Islet precursor cell (in vitro differentiated cells): ENCODE results near the gene SBF1.
"Not testable (repeated sequence)": the region's sequence is repeated elsewhere in the genome, so short reads cannot be mapped to it uniquely, and the experiment has no call there.

Experiments
- DNase-seq: peaks from one replicate; pipeline ENCODE4 v3.0.0-alpha.2; 2018

Gene SBF1

DNA sequence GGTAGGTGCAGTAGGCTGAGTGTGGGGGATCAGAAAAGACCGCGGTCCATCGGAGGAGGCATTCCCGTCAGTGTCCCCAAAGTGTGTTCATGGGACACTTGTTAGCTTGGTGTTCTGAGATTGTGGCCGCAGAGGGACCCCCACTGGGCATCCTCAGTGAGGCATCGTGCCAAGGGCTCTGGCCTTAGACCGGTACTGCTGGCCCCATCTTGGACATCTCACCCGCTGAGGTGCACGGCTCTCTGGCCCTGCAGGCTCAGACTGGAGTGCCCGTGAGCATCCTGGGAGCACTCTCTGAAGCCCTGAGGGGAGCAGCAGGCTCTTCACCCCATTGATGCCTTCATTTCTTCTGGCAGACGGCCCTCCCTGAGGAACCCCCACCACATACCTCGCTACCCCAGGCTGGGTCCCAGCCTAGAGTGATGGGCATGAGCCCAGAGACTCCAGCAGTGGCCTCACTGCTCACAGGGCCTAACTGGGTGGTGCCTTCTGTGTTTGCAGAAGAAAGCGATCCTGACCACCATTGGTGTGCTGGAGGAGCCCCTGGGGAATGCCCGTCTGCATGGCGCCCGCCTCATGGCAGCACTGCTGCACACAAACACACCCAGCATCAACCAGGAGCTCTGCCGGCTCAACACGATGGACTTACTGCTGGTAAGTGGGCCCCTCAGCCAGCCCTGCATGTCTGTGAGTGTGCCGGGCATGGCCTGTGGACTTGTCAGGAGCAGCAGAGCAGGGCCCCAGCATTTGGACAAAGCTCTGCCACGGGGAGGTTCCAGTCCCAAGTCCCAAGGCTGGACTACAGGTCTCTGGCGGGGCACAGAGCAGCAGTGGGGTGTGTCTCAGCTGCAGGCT is 51.6 kb downstream of the SBF1 start:
- peak; percentile 41 for DNase-seq

DNA sequence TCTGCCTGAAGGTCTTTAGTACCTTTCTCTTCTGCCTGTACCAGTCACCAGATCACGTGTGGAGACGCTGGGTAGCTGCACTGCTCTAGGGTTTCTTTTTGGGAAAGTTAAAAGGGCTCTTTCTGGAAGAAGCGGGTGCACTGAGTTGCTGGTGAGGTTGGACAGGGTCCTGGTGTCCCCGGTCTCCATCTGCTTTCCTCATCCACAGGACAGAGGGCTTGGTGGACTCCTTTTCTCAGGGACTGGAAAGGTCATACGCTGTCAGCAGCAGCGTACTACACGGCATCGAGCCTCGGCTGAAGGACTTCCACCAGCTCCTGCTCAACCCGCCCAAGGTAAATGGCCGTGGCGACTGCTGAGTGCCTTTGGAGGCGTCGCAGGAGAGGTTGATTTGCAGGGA is 52.8 kb downstream of the SBF1 start:
- DNase-seq = no peak

- DNase-seq = no peak
These were observed 54.3 kb downstream of the SBF1 start for GRCh38 chr22:50420581-50420980.

GRCh38 chr22:50420015-50420414 is 54.8 kb downstream of the SBF1 start:
- no peak for DNase-seq

- DNase-seq = no peak
These were observed 55.7 kb downstream of the SBF1 start for GRCh38 chr22:50419116-50419515.

GRCh38 chr22:50418624-50419023 is 56.2 kb downstream of the SBF1 start:
- DNase-seq = no peak

- no peak for DNase-seq
These were observed 57.2 kb downstream of the SBF1 start for GRCh38 chr22:50417411-50418210.

DNA sequence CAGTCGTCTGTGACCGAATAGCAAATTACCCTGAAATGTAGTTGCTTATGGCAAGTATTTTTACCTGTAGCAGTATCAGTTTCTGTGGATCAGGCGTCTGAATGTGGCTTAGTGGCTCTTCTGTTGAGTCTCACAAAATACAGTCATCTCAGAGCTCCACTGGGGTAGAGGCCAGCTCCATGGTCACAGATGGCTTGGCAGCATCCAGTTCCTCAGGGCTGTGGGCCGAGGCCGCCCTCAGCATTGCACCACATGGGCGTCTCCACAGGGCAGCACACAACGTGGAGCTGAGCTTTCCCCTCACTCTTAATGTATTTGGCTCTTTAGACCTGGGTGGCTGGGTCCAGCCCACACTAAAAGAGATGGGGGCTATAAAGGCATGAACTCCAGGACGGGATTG is 57.8 kb downstream of the SBF1 start:
- DNase-seq = no peak

GRCh38 chr22:50415426-50415825 is 59.4 kb downstream of the SBF1 start:
- DNase-seq = no peak

DNA sequence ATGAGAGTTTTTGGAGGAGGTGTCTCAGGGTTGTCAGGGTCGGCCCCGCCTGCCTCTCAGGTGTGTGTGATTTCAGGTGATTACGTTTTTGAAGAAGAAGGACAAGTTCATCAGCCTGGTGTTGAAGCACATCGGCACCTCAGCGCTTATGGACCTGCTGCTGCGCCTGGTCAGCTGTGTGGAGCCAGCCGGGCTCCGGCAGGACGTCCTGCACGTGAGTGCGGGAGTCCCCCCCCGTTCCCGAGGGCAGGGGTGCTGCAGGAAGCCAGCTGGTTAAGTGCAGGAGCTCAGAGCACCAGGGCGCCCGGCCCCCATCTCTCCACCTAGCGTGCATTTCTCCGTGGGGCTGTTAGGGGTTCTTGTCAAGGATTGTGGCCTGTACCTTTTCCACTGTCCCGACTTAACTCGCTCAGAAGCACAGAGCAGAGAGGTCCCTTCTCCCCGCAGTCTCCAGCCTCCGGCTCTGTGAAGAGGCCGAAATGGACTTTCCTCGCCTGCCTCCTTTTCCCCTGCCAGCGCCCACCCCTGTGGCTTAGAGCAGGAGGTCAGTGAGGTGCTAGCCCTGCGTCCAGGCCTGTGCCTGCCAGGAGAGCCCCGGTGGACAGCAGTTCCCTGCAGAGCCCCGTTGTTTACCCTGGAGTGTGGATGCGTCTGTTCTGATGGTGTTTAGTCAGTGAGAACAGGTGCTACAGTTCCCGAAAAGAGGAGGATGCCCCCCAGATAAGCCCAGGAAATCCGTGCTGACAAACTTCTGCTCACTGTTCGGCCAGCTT is 60.2 kb downstream of the SBF1 start:
- no peak for DNase-seq

- DNase-seq = not testable (repeated sequence)
These were observed 65.9 kb downstream of the SBF1 start for GRCh38 chr22:50408954-50409353.

DNA sequence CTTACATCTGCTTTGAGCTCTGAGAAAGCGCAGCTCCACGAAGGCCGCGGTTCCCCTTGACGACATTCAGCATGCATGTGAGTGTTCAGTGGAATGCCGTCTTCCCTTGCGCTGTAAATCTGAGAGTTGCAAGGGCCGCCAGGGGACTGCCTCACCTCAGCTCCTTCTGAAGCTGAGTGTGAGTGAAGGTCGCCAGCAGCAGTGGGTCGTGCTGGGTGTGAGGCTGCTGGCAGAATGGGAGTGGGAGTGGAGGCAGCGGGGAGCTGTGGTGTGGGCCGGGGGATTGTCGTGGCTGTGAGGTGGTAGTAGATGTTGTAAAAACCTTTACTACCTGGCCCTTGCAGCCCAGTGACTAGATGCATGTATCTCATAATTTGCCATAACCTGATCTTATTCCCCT is 66.5 kb downstream of the SBF1 start:
- DNase-seq = no peak

DNA sequence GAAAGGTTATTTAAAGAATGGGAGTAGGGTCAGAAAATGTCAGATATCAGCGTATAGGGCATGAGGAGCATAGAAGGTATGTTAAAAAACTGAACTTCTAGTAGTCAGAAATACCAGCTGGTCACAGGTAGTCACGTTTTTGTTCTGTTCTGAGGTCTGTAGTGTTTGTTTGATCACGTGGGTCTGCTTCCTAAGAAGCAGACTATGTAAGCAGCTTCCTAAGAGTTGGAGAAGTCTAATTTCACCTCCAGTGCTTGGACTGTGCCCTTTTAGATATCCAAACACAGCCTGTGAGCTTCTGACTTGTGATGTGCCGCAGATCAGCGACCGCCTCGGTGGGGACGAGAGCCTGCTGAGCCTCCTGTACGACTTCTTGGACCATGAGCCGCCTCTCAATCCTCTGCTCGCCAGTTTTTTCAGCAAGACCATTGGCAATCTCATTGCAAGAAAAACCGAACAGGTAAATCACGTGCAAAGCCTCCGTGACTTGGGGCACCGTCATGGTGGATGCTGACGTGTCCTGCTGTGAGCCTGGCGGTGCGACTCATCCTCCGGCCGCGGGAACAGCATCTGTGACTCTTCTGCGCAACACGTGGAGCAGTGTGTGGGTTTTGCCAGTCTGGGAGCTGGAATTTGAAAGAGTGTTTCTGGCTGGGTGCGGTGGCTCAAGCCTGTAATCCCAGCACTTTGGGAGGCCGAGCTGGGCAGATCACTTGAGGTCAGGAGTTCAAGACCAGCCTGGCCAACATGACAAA is 68.2 kb downstream of the SBF1 start:
- DNase-seq = no peak

DNA sequence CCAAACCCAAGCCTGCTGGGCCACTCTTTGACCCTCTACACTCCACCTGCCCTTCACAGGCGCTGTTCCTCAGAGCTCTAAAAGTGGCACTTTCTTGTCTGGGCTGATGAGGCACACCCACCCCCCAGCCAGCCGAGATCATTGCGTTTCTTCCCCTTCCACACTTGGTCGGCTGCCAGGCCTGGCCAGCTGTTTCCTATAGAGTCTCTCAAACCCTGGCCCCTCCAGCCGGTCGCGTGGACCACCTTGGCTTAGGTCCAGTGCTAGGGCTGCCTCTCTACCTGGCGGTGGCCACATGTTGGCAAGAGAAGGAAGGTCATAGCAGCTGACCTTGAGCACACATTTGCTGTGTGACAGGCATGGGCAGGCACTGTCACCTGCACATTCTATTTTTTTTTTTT is 71.1 kb downstream of the SBF1 start:
- no peak for DNase-seq

DNA sequence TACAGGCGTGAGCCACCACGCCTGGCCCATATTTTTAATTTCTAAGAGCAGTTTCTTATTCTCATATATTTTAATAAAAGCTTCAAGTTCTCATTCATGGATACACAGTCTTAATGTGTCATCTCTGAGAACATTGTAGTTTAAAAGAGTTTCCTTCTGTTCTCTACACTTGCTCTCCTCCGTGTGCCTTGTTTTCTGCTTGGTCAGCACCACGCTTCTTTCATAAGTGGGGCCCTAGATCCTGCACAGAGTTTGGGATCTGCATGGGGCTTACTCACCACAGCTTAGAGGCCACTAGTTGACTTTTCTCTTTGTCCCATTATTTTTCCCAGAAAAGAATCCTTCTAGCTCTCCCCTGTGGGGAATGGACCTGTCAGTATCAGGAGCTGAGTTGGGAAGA is 72.9 kb downstream of the SBF1 start:
- no peak for DNase-seq

GRCh38 chr22:50400931-50401330 is 73.9 kb downstream of the SBF1 start:
- DNase-seq = no peak

- no peak for DNase-seq
These were observed 74.4 kb downstream of the SBF1 start for GRCh38 chr22:50400406-50400805.

DNA sequence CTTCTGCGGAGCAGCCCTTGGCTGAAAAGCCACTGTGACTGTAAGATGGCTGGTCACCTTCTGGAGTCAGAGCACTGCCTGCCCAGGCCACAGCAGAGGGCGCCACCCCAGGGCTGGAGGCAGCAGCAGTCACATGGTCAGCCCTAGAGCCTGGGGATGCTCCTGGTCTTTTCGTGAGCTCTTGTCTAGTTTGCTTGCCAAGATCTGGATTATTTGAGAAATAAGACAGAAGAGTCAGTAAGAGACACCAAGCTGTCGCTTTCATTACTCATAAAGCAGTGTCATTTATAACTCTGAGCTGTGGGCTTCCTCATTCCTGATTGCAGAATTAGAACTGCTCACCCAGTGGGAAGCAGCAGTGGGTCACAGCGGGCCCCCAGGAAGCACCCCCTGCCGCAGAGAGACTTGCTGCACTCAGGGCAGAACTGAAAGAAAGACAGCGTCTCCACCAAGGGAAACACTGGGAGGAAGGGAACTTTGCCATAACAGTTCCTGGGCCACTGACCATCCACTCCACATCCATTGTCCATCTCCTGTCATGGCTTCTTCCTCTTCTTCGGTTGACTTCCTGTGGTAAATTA is 75.0 kb downstream of the SBF1 start:
- peak; percentile 74 for DNase-seq

- DNase-seq = no peak
These were observed 75.8 kb downstream of the SBF1 start for GRCh38 chr22:50398831-50399648.

GRCh38 chr22:50397371-50398060 is 77.3 kb downstream of the SBF1 start:
- DNase-seq = not testable (repeated sequence)
